ENCODE data around the gene MS4A10.

Gene MS4A10

DNA sequence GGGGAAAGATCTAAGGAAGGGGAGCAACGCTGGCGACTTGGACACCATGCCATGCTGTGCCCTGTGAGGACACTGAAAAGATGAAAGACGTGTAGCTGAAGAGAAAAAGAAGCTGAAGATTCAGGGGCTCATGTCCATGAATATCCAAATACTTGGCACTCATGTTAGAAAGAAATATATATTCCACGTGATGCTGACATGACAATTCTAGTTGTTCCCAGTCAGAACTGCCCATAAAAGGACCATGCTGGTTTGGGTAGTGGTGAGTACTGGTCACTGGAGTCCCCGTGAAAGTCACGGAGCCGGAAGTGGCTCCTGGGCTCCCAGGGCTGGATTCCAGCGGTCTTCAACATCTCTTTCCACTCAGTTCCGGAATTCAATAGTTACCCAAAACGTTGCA is 18.6 kb upstream of the MS4A10 start:
- DNase-seq: no peak

DNA sequence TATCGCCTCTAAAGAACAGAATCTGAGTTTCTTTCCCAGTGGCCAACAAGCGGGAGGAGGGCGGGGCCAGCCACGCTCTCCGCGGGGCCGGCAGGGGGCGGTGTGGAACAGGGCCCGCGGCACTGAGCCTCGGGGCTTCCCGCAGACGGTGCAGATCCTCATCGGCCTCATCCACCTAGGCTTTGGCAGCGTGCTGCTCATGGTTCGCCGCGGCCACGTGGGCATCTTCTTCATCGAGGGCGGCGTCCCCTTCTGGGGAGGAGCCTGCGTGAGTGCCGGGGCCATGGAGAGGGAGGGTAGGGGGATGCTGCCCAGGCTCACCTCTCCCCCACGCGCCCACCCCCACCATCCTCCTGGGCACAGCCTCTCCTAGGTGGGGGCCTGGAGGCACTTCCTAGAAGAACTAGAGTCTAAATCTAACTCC is 17.7 kb upstream of the MS4A10 start:
- no peak for DNase-seq

DNA sequence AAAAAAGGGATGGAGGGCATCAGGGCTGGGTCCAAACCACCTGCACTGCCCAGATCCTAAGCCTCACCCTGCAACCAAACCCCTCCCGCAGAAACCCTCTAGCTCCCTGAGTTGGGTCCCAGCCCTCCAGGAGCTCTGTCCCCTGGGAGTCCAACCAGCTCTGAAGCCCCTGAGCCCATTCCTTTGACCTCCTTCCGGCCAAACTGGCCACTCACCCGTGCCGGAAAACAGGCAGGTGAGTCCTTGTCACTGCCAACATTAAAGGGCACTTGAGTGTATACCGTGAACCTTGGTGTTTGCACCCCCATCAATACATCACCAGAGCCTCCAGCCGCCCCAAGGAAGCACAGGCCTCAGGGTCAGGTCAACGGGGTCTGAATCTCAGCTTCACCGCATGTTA is 16.9 kb upstream of the MS4A10 start:
- no peak for DNase-seq

DNA sequence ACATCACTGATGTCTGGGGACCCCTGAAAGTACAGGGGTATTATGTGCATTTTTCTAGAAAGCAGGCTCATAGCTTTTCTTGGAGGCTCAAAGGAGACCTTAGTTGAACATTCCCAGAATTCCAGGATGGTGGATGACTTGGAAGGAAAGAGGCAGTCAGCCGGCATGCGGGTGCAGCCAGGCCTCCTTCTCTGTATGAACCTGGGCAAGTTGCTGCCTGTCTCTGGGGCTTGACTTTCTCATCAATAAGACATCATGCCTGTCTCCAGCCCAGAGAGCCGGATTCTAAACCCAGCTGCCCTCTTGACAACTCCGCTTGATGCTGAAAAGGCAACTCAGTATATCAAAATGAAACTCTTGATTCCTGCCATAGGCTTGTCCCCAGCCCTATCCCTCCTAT is 15.9 kb upstream of the MS4A10 start:
- no peak for DNase-seq

DNA sequence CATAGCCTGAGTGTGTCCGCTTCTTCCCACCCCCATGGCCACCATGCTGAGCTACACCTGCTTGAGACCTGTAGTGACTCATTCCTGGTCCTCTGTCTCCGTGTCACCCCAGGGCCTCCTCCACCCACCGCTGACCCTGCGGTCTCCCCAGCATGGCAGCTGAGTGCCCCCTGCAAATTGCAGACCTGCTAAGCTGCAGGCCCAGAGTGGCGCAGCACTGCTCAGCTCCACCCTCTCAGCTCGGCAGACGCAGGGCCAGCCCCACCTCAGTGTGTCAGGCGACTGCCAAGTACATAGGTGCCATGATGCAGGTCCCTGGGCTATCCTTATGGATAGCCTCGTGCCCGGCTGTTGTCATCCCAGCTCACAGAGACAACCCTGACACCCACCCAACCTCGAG is 15.3 kb upstream of the MS4A10 start:
- no peak for DNase-seq

DNA sequence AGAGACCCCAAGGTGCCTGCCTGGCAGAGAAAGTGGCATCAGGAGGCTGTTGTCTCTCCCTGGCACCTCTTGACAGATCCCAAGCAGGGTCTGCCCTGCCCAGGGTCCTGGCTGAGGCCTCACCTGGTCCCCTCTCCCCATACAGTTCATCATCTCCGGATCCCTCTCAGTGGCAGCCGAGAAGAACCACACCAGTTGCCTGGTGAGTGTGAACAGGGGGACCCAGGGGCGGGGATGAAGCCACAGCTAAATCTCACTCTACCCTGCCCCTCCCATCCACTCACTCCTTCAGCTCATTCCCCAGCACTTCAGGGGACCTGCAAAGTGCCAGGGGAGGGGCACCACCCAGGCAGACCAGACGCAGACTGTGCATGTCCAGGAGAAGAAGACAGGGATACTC is 14.0 kb upstream of the MS4A10 start:
- DNase-seq: no peak

DNA sequence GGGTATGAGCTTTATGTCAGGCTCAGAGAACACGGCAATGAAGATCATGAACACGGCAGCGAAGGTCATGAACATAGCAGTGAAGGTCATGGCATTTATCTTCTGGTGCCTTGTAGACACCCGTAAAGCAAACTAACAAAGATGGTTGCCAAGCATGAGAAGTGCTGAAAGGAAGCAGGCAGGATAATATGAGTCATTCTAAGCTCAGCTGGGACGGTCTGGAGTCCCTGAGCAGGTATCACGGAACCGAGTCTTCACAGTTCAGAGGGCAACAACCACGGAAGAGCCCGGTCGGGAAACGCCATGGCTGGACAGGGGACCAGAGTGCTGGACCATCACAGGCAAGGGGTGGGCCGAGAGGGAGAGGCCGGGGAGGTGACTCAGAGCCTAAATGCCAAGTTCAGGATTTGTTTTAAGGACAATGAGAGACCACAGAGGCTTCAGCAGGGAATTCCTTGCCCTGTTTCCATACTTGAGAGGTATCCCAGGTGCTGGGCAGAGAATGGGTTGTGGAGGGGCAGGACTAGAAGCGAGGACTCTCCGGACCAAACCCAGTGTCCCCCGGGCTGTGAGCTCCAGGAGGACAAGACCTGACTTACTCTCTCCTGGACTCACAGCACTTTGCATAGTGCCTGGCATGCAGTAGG is 13.1 kb upstream of the MS4A10 start:
- DNase-seq: no peak

DNA sequence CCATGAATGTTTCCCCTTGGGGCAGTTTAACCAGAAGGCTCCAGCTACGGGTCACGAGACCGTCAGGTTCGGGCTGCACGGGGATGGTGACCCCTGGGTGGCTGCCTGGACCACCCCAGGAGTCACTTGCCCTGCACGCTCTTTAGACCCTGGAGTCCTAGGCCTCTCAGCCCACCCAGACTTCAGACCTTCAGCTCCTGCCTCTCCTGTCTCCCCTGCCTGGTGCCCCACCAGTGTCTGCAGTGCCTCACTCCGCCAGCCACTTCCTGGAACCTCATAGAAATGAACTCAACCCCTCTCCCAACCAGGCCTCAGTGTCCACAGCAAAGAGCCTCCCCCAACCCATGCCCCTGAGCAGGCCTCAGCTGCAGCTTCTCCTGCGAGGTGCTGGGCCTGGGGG is 12.5 kb upstream of the MS4A10 start:
- DNase-seq: no peak

DNA sequence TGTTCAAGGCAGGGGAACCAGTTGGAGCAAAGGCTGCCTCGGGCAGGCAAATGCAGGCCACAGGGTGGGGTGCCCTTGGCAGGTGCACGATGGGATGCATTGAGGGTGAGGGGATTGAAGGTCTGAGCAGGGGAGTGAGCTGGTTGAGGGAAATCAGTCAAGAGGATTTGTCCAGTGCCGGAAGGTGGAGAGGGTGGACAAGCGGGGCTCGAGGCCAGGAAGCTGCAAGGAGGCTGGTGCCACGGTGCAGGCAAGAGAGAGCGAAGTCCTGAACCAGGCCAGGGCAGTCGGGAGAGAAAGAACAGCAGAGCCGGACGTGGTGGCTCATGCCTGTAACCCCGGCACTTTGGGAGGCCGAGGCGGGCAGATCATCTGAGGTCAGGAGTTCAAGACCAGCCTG is 10.4 kb upstream of the MS4A10 start:
- no peak for DNase-seq

DNA sequence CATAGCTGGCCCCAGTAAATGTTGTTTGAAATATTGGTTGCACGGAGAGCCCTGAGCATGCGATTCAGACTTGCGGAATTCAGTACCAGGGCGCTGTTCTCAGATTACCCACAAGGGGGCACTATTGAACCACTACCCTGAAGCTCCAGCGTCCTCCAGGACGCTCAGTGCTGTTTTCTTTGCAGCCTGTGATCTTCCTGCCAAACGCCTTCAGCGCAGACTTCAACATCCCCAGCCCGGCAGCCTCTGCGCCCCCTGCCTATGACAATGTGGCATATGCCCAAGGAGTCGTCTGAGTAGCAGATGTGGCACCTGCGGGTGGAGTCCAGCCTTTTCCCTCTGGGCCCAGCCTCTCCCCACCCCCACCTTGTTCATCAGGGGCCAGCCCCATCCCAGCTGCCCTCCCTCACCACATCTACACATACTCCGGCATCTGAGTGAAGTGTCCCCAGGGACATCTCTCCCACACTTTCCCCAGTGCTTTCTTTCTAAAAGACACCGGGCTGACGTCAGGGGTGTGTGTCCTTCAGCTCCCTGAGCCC is 9.6 kb upstream of the MS4A10 start:
- DNase-seq: peak; percentile 82 to 93

DNA sequence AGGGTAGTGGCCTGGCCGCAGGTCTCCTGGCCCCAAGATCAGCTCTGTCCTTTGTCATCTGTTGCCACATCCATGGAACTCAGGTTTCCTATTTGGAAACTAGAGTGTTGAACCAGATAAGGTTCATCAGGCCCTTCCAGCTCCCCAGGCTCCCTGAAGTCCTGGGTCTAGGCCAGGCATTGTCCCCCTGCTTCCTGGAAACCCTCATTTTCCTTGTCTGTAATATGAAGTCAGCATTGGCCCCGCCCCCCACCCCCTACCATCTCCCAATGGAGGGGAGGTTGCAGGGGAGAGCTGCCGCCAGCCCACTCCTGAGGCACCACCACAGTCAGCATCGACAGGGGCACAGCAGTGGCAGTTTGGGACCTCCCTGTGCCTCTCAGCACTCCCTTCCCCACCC is 9.0 kb upstream of the MS4A10 start:
- DNase-seq: no peak

DNA sequence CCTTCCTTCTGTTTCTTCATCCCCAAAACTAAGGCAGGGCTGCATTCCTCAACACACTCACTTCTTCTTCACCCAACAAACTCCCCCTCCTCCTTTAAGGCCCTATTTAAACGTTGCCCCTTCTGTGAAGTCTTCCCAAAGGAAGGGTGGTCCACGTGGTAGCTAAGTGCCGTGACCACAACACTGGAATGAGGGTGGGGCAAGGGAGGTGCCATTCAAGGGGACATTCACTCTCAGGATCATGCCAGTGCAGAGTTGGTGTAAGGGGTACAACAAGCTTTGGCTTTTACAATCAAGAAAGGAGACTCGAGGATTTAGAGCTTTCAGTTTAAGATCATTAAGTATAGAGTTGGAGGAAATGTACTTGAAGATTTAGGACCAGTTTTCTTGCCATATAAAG is 8.0 kb upstream of the MS4A10 start:
- DNase-seq: no peak

DNA sequence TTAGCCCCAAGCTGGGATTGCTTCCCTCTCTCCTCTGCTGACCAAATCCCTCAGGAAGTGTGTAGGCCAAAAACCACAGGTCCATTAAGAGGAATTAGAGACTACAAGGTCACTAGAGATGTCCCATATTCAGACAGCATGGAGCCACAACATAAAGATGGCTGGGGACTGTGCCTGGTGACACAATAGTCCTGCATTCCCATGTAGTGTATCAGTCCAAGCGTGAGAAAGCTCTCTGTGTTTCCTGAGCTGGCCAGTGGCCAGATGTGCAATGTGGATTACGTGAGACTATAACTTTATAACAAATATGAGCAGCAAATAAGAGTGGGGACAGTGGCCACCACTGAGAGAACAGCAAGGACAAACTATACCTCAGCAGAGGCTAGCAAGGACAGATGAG is 7.6 kb upstream of the MS4A10 start:
- no peak for DNase-seq

DNA sequence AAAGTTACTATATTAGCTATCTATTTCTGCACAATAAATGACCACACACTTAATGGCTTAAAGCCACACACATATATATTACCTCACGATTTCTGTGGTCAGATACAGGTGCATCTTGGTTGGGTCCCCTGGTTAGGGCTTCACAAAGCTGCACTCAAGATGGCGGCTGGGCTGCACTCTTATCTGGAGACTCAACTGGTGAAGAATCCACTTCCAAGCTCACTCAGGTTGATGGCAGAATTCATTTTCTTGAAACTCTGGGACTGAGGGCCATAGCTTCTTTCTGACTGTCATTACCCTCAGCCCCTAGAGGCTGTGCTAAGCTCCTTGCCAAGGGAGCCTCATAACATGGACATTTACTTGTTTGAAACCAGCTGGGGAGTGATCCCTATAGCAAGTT is 5.1 kb upstream of the MS4A10 start:
- no peak for DNase-seq

DNA sequence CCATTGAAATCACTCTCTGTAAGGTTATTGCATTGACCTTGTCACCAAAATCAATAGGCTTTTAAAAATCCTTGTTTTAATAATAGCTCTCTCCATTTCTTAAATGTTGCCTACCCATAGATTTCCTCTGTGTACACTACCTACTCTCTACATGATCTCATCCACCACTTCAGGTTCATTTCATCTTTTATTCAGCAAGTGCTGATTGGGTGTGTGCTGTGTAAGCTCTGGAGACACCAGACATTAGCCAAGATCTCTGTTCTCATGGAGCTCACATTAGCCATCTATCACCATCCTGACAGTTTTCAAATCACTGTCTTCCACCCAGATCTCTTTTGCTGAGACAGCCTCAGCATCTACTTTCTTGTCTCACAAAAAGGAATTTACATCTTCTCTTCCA is 4.4 kb upstream of the MS4A10 start:
- no peak for DNase-seq

DNA sequence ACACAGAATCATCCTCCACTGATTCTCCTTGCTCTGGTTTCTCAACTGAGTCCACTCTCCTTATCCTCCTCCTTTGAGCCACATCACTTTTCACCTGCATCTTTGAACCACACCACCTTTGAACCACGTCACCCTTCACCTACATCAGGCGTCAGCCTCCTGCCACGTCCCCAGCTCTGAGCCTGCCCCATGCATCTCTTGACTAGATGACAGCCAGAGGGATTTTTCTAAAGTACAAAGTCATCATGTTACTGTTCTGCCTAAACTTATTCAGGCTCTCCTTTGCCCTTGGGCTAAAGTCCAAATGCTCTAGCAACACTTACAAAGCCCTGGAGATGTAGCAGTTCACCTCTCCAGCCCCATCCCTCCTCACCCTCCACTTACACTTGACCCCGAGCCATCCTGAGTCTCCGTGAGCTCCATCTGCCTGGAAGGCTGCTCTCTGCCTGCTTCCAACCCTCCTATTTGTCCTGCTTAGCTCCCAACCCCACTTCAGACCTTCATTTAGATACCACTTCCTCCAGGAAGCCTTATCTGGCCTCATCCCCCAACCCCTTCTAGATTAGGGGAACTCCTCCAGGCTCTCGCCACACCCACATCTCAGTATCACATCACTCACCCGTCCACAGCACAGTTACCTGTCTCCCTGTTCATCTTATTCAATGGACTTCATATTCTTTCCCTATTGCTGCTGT is 3.7 kb upstream of the MS4A10 start:
- DNase-seq: no peak

DNA sequence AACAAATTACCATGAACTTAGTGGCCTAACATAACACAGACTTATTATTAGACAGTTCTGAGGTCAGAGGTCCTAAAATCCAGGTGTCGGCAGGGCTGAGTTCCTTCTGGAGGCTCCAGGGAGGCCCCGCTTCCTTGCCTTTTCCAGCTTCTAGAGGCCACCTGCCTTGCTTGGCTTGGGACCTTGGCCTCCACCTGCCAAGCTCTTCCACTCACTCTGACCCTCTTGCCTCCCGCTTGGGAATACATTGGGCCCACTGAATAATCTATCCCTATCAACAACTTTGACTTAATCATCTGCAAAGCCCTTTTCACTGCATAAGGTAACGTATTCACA is 3.2 kb upstream of the MS4A10 start:
- no peak for DNase-seq

DNA sequence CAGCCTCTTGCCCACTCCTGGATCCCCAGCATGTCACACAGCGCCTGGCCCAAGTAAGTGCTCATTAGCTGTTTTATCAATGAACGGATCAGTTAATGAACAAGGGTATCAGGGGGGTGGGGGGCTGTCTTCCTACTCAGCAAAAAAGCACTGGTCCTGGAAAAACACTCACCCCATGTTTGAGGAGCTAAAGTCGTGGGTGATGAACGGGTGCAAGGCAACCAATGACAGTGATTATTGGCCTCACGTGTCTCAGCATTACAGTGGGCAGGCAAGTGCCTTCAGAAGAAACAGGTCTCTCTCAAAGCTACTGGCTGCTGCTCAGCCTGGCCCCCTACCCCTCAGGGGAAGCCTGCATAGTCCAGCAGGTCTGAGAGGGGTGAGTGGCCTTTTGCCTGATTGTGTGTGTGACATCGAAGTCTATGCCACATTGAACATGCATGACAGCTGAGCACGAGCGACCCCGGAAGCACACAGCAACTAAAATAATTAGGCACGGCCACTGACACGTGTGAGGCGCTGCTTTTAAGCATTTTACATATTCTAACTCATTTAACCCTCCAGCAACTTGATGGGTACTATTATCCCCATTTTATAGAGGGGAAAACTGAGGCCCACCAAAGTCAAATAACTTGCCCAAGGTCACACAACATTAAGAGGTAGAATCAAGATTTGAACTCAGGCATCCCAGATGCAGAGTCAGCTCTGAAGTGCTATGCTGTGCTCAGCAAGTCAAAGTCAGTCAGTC is 2.6 kb upstream of the MS4A10 start:
- DNase-seq: no peak

DNA sequence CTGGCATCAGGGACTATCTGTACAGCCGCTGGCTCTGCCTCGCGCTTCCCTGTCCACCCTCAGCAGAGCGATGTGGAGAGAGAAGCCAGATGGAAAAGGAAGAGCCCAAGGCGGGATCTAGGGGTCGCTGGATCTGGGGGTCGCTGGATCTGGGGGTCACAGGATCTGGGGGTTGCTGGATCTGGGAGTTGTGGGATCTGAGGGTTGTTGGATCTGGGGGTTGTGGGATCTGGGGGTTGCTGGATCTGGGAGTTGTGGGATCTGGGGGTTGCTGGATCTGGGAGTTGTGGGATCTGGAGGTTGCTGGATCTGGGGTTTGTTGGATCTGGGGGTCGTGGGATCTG is 2.0 kb upstream of the MS4A10 start:
- no peak for DNase-seq

DNA sequence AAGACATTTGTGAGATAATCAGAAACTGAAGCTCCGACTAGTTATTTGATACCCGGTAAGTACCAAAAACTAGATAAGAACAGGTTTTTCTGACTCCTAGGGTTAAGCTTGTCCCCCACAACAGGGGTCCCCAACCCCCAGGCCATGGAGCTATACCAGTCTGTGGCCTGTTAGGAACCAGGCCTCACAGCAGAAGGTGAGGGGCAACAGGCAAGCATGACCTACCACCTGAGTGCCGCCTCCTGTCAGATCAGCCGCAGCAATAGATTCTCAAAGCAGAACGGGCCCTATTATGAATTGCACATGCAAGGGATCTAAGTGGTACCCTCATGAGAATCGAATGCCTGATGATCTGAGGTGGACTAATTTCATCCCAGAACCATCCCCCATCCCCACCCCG is 1.2 kb upstream of the MS4A10 start:
- DNase-seq: no peak

DNA sequence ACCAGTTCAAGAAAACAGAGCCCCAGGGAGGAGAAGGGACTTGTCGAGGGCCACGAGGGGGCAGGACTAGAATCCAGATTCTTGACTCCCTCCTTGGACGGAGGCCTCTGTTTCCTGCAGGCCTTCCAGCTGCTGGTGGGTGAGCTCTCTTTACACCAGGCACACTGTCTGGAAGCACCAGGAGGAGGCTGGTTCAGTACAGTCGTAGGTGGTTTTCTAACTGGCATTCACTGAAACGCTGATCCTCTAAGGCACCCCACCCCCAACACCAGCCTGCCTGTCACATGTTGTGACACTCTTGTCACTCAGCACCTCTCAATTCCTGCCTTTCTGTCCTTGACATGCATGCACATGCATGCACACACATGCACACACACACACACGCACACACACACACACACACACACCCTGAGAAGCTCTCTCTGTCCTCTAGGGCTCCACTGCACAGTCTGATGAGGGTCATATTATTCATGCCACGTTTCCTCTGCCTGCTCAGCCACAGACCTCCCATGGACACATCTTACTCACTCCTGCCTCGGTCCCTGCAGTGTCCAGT is 751 bp downstream of the MS4A10 start:
- no peak for DNase-seq

DNA sequence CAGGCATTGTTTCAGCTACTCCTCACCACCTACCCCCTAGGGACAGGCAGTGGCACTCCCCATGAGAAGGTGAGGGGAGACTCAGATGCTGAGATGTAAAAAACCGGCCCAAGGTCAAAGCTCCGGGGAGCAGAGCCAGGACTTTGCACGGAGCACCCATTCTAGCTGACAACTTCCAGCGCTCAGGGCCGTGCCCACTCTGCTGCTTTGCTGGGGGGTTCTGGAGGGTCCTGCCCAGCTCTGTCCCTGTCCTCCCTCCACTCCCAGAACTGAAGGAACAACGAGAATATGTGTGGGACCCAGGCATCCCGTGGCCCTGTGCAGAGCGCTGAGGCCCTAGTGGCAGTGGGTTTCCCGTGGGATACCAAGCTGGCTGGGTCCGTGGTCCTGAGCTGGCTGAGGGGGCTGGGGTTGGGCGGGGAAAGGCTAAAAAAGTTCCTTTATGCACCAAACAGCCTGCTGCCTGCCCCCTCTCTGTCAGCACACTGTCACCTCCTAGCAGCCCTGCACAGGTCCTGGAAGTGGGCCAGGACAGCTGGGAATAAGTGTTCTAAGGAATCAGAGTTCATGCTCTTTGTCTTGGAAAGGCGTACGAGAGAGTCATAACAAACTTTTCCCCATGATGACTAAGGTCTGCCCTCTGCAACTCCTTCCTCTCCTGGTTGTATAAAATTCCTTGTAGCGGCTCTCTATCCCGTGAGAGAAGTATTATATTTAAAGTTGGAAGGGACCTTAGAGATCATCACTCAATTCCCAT is 1.9 kb downstream of the MS4A10 start:
- DNase-seq: peak in 1 of 2 experiments; percentile 60

All from NCI-H446 (cell line).